Stimulated activated naive CD8-positive, alpha-beta T cell treated with anti-CD3 and anti-CD28 coated beads, Interleukin-15, Interleukin-2, amounts not matched to agents 100 U/mL and 50 U/mL, for 24 hours (primary cell): ENCODE measurements around the gene ACSM5.
"Not testable (repeated sequence)": the region's sequence is repeated elsewhere in the genome, so short reads cannot be mapped to it uniquely, and the experiment has no call there.

Experiments used
- ATAC-seq: fragments of 150-1000 bp; cut with Tn5 transposase; one replicate; pipeline ENCODE4 v1.10.0; 2021
- DNase-seq: peaks from one replicate; pipeline ENCODE4 v3.0.0; 2021

The ACSM5 gene

DNA sequence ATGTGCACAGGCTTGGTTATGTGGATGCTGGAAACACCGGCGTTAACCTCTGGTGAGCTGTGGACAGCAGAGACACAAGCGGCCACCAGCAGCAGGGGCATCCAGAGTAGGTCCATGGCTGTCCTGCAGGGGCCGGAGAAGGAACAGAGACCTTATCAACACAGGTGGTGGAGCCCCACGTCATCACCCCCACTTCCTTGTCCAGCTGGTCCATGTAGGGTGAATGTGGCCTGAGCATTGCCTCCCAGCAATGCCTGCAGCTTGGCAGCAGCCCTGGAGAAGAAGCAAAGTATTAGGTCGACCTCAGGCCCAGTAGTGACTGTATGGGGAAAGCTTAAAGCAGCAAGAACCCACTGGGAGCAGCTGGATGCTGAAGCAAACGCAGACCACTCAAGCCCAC lies 10.1 kb upstream of the ACSM5 start:
- no peak for DNase-seq
- ATAC-seq: no peak

DNA sequence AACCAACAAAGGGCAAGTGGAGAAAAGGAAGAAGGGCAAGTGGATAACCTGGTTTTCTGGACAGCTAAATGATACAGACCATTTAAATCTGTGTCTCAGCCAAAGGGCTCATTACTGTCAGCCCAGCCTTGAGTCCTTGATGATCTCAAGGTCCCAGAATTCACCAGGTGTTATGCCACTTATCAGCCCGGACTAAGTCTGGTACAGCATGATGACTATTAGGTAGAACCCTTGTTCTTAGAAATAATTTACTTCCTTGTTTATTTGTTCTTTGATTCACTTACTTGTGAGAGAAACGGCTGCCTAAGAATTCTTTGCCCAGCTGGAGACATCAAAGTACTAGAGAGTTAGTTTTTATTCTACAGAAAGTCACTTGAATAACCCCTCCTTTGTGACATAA lies 8.3 kb upstream of the ACSM5 start:
- no peak for ATAC-seq
- no peak for DNase-seq

DNA sequence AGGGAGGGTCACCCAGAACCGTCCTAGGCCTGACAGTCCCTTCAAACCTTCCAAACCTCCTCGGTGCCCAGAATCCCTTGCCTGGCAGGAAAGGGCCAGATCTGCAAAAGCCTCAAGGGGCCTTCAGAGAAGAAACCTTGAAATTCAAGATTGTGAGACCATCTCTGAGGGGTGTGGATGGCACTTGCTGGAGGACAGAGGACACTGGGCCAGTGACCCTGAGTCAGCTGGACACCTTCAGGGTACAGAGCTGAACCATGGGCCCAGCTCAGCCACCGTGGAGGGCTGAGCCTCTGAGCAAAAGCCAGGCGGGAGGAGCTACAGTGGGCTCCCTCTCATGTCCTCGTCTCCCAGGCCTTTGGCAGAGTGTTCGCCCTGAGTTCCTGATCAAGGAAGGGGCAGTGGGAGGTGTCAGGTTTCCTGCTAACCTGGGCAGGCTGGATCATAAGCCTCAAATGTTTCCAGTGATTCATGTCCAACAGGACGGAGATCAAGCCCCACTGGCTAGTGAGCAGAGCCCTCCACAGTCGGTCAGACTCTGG lies 7.8 kb upstream of the ACSM5 start:
- ATAC-seq (no peak), DNase-seq (no peak)

DNA sequence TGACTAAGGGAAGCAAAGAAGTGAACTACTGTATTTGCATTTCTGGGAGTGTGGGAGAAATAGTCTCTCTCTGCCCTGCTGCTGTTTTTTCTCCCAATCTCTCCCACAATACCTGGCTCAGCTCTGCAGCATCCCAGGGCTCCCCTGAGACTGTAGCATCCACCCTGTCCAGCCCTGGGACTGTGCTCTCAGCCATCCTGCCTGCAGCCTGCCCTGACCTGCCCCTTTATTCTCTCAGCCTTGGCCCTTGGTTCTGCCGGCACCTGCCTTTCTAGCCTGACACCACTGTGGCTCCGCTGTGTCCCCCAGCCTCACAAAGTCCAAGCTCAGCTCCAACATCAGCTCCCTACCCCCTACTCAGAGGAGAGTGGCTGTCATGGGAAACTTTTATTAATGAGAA lies 6.7 kb upstream of the ACSM5 start:
- no peak for ATAC-seq

DNA sequence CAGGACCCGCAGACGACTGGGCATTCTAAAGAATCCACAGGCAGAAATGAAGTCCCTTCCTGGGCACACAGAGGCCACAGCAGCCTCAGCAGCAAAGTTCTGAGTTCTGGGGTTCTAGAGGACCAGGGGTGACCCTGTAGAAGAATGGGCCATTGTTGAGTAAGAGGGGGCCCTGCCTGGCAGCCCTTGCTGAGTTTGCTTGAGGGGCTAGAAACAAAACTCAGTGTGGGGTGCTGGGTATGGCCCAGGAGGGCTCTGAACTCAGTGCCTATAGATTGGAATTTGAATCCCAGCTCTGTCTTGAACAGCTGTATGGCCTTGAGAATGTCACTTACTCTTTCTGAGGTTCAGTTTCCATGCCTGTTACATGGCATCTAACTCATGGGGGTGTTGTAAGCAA lies 4.7 kb upstream of the ACSM5 start, which contains the start of gene PDILT:
TSS of gene PDILT (minus strand) at position 101 of the 400 bp plus-strand sequence. CDS start 5,437 bp downstream, outside the sequence.
- no peak for DNase-seq
- ATAC-seq: no peak

More for the DNA sequence above, 6.7 kb upstream of the ACSM5 start:
- no peak for DNase-seq

DNA sequence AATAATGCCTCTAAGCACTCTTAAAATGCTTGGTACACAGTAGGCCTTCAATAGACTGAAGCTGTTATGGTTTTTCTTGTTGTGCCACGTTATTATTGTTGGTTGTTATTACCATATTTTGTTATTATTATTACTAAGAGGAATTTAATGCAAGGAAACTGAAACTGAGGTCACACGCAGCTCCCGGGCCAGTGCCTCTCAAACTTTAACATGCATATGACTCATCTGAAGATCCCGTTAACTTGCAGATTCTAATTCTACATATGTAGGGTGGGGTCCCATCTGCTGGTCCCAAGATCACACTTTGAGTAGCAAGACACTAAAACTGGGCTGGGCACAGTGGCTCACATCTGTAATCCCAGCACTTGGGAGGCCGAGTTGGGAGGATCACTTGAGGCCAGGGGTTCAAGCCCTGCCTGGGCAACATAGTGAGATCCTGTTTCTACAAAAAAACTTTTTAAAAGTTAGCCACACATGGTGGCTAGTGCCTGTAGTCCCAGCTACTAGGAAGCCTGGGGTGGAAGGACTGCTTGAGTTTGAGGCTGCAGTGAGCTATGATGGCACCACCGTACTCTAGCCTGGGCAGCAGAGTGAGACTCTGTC lies 888 bp downstream of the ACSM5 start:
- ATAC-seq (no peak), DNase-seq (no peak)

DNA sequence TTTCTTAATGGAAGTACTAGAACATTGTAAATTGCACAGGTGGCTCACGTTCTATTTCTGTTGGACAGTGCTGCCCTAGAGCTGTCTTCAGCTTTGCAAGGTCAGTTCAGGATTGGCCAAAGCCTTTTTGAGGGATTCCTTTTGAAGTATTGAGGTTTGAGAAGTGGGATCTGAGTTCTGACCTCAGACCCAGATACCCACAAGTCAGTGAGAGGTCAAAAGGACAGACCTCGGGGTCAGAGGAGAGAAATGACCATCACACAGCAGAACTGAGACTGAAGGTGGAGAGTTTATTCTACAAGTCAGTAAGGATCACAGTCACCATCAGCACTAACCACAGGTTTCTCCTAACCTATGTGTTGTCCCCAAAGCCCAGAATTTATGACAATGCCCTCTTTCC lies 1.7 kb downstream of the ACSM5 start:
- no peak for DNase-seq
- no peak for ATAC-seq

DNA sequence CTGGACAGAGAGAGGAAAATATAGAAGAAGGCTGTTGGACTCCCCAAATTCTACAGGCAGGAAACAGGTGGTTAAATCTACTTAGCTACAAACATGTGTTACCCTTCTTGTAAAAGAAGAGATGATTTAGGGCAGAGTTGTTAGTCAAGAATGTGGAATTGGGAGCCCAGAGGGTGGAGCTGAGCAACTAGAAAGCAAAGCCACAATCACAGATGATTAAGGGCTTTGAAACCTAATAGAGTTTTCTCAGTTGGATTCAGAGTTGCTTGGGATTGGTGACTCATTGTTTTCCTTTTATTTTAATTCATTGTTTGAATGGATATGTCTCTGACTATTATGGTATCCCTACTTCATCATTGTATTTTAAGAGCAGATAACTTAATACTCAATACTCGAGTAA lies 6.2 kb downstream of the ACSM5 start:
- DNase-seq: no peak
- no peak for ATAC-seq

DNA sequence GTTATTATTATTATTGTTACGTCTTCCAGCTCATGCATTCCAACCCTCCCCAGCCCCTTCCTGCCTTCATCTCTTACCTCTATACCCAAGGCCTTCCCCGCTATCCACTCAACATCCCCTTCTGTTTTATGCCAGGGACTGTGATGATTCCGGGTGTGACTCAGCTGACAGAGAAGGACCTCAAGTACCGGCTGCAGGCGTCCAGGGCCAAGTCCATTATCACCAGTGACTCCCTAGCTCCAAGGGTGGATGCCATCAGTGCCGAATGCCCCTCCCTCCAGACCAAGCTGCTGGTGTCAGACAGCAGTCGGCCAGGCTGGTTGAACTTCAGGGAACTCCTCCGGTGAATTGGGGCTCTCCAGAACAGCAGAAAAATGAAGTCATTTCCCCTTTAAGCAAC lies 9.8 kb downstream of the ACSM5 start:
- ATAC-seq, DNase-seq: not testable (repeated sequence)

DNA sequence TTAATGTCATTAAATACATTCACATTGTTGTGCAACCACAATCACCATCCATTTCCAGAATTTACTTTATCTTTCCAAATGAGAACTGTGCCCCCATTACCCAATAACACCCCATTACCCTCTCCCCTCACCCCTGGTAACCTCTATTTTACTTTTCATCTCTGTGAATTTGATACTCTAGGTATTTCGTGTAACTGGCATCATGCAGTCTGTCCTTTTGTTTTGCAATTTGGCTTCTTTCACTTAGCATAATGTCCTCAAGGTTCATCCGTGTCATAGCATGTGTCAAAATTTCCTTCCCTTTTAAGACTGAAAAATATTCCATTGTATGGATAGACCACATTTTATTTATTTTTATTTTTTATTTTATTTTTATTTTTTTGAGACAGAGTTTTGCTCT lies 12.4 kb downstream of the ACSM5 start:
- ATAC-seq: not testable (repeated sequence)

DNA sequence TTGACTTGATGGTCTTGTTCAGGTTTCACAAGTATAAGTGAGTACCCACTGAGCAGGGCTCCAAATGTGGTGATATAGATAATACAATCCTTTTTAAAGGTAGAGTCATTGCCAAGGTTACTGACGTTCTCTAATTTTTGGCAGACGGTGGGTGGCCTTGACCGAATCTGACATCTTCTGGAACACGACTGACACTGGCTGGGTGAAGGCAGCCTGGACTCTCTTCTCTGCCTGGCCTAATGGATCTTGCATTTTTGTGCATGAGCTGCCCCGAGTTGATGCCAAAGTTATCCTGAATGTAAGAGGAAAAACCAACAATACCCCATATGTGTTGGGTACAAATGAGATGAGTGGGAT lies 14.4 kb downstream of the ACSM5 start:
- not testable (repeated sequence) for ATAC-seq, DNase-seq

More for the DNA sequence above, 12.4 kb downstream of the ACSM5 start:
- DNase-seq: not testable (repeated sequence)

DNA sequence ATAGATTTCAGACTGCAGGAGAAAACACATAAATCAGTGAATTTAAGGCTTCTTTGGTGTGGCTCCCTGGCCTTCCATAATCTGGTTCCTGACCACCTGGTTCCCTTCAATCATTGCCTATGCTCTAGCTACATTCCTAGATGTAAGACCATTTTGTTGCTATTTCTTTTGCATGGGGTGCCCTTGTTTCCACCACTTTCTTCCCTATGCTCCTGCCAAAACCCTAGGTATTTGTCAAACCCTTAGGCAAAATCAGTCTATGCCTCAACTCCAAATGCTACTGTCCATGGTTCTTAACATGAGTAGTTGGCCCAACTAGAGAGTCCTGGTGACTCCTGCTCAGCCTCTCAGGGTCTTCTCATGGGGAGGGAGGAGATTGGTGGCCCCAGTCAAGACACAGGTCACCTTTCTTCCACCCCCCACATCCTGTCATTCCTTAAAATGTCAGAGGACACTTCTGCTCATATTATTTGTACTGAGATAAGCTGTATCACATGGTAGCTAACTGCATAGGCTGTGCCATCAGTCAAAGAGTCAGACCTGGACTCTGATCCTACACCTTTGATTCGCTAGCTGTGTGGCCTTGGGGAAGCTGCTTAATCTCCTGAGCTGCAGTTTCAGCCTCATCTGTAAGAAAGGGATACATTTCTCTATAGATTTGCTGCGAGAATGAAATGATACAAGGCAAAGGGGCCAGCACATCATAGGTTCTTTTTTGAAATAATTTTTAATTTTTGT lies 15.0 kb downstream of the ACSM5 start:
- DNase-seq: no peak
- no peak for ATAC-seq

DNA sequence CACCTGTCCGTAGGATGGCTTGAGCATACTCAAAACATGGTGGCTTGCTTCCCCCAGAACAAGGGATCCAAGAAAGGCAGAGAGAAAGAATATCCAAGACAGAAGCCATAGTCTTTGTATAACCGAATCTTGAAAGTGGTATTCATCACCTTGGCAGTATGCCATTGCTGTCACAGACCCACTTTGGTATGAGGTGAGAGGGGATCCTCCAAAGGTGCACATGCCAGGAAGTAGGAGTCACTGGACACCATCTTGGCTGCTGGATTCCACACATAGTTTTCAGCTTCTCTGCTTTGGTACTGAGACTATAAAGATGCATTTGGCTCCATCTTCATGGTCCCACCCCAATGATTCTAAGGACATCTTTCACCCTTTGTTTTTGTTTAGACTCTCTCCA lies 18.1 kb downstream of the ACSM5 start:
- not testable (repeated sequence) for ATAC-seq, DNase-seq

DNA sequence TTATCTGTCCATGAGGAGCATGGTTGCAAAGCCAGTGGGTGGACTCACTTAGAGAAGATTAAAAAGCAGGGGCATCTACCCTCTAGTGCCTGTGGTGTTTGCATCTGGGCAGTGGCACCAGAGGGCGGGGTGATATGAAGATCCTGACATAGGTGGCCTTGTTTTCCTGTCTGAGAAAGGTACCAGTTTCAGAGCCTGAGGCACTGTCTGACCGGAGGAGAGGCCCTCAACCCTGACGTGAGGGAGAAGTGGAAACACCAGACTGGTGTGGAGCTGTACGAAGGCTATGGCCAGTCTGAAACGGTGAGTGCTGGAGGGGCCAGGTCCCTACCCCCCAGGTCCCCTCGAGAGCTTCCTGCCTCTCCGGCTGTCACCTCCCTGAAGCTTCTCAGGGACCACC lies 20.2 kb downstream of the ACSM5 start:
- not testable (repeated sequence) for DNase-seq

DNA sequence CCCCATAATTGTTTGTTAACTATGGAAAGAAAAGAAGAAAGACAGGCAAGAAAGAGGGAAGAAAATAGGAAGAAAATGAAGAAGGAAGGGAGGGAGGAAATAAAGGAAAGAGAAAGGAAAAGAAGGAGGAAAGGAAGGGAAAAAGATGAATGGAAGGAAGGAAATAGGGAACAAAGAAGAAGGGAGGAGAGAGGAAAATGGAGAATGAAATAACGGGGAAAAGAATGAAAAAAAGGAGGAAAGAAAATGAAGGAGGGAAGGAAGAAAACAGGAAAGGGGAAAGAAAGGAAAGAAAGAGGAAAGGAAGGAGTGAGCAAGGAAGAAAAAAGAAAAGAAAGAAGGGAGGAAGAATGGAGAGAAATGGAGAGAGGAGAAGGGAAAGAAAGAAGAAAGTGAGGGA lies 21.1 kb downstream of the ACSM5 start:
- not testable (repeated sequence) for DNase-seq, ATAC-seq

More for the DNA sequence above, 20.2 kb downstream of the ACSM5 start:
- ATAC-seq: not testable (repeated sequence)

DNA sequence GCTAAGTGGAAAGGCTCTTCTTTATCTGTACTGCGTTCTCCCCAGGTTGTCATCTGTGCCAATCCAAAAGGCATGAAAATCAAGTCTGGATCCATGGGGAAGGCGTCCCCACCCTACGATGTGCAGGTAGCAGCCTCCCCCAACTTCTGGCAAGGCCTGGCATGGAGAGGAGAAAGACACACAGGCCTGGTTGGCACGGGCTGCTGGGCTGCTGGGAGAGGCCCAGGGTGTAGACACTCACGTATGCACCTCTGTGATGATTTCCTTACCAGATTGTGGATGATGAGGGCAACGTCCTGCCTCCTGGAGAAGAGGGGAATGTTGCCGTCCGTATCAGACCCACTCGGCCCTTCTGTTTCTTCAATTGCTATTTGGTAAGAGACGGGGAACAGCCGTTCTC lies 21.6 kb downstream of the ACSM5 start:
- no peak for ATAC-seq
- DNase-seq: no peak

DNA sequence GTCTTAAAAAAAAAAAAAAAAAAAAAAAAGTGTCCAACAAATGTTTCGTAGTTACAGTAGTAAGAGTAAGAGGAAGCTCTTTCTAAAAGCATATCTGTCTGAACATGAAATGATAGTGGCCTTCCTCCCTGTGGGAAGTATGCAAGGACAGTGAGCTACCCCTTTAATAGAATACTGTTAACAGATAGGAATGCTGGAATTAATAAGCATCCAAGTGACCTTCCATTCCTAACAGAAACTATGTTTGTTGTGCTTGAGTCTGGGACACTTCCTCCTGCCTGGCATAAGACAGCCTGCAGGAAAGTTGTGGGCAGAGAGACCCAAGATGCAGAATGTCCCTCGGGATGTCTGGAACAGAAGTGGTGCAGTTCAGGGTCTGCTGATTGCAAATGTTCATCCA lies 29.6 kb downstream of the ACSM5 start:
- ATAC-seq, DNase-seq: not testable (repeated sequence)

DNA sequence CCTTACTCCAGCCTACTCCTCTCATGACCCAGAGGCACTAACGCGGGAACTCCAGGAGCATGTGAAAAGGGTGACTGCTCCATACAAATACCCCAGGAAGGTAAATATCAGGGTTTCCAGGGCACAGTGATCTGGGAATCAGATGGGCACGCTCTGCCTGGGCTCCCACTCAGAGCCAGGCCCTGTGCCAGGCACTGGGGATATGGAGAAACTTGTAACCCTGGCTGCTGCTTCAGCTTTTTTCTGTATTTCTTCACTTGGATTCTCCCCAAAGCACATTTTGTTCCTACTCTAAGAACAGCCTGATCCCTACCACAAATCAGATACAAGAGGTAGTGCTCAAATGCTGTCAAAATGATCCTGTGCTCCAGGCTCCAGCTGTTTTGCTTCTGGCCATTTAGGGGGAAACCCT lies 30.5 kb downstream of the ACSM5 start:
- not testable (repeated sequence) for DNase-seq, ATAC-seq

DNA sequence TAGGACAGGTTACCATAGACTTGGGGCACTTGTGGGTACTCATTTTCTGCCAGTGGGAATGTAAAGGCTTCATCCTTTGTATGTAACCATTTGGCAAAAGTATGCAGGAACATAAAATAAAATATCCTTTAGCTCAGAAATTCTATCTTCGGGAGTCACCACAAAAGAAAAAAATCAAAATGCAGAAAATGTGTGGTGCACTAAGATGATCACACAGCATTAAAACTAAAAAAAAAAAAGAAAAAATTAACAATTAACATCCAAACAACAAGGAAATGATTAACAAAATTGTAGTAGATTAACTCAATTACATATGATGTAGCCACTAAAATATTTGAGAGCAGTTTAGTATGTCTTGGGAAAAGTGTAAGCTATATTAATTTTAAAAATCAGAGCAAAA lies 31.4 kb downstream of the ACSM5 start:
- DNase-seq, ATAC-seq: not testable (repeated sequence)

DNA sequence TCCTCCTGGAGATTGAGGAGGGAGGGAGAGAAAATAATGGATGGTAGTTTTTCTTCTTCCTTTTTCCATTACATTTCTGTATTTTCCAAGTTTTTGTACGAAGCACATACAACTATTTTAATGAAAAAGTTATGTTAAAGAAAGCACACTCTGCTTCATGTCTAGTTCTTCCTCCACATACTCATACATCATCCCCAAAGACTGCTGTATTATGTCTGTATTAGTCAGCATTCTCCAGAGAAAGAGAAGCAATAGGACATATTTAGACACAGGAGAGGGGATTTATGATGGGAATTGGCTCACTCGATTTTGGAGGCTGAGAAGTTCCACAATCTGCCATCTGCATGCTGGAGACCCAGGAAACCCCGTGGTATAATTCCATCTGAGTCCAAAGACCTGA lies 31.9 kb downstream of the ACSM5 start:
- ATAC-seq (no peak), DNase-seq (no peak)

DNA sequence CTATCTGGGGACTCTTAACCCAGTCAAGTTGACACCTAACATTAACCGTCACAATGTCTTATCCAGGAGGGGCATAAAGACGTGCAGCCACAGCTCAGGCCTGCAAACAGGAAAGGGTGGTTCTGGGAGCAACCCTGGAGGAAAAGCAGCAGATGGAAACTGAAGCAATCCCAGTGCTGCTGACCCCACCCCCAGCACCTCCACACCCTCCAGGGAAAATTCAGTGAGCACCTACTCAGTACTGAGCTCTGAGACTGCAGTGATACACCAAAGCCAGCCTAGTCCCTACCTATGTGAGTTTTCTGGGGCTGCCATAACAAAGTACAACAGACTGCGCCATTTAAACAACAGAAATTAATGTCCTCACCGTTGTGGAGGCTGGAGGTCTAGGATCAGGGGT lies 32.5 kb downstream of the ACSM5 start:
- DNase-seq, ATAC-seq: not testable (repeated sequence)

DNA sequence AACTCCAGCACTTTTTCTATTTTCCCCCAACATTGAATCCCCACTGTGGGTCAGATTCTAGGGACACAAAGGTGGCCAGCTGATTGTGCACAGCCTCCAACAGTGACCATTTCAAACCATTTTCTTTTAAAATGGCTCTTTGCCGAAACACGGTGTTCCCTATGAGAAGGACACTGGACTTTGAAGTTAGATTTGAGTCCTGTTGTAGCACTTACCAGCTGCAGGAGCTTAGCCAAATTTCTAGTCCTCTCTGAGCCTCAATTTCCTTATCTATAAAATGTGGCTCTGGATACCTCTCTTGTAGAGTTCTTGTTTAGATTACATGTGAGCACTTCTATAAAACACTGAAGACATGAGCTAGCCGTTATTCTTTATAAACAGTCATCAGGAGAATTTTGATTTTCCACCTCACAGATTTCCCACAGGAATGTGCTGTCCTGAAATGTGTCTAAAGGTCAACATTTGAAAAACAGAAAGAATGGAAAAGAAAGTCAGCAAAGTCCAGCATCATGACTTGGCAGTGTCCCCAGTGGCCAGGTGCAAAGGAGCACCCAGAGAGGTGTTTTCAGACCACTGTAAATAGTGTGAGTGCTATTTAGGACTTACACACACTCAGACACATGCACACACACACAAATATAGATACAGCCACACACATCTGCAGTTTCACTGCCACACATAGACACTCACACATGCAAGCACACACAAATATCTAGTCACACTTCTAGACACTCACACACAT lies 37.5 kb downstream of the ACSM5 start:
- DNase-seq, ATAC-seq: not testable (repeated sequence)

DNA sequence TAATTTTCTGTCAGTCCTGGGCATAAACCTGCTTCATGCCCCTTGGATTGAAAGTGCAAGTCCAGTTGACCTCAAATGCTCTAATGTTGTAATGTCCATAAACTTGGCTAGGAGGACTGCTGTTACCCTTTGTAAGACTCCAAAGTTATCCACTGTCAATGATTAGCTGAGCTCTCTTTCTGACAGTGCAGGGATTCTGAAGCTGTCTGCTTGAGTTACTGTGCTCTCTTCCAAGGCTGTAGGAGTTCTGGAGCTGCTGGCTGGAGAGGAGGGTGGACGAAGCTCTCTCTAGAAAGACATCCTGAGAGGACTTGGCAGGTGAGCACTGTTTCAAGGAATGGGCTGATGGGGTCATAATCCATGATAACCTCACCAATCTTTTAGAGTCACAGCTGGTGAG lies 42.0 kb downstream of the ACSM5 start, which contains the start of gene ACSM2A:
TSS of gene ACSM2A (plus strand) at position 158 of the 400 bp plus-strand sequence. CDS start 8,594 bp downstream, outside the sequence.
- not testable (repeated sequence) for ATAC-seq

More for the DNA sequence above, 42.0 kb downstream of the ACSM5 start, which contains the start of gene ACSM2A:
- DNase-seq: not testable (repeated sequence)
